GM12878 (cell line): ENCODE results near the gene FOXP1. TPM values are rescaled to one million over a fixed set of nuclear protein-coding genes. Genes with fewer than 3 reads are reported as not detected.

Experiments used
- ATAC-seq: fragments of 200-7000 bp; cut with Tn5 transposase; 3 replicates; pipeline ENCODE4 v1.9.1; 2020; ENCODE audit warnings: mild to moderate bottlenecking, moderate library complexity
- BruUV-seq: library from RNA; stranded (reverse); fragments of 400-500 nt; replicated peaks from 2 replicates; lab custom pipeline; 2021; lab: Mats Ljungman, UMichigan
- CTCF ChIA-PET: fragments of 300-600 bp; sonication (Branson Sonifier 250); formaldehyde crosslinking; extraction: SDS; loops from one replicate; lab custom pipeline; 2021; ENCODE audit warnings: inconsistent platforms; lab: Yijun Ruan, JAX
- POLR2A ChIA-PET: fragments of 350-600 bp; formaldehyde crosslinking; extraction: SDS; loops from one replicate; lab custom pipeline; 2021; ENCODE audit warnings: inconsistent platforms; lab: Charles Lee
- RAD21 ChIA-PET: fragments of 300-600 bp; sonication (Branson Sonifier 250); formaldehyde crosslinking; loops from one replicate; lab custom pipeline; 2023; ENCODE audit warnings: antibody characterized with exemption; ENCODE audit not compliant: unreplicated experiment; lab: Charles Lee
- SMC1A ChIA-PET: fragments of 300-600 bp; sonication (Branson Sonifier 250); formaldehyde crosslinking; loops from one replicate; lab custom pipeline; 2023; ENCODE audit not compliant: unreplicated experiment, uncharacterized antibody; lab: Charles Lee
- DNase-seq: peaks from one replicate; pipeline ENCODE4 v3.0.0-alpha.2; 2011; ENCODE audit warnings: low read depth, low spot score
- FAIRE-seq: peaks from 3 replicates; lab custom pipeline; 2011; peaks lifted over from hg19 to GRCh38; lab: Jason Lieb, UNC
- H2AFZ ChIP-seq: 2 replicates; pipeline ENCODE4 v1.6.0; 2011; ENCODE audit warnings: low read depth, low read length, control low read depth; ENCODE audit not compliant: control insufficient read depth
- H3K27ac ChIP-seq: 2 replicates; pipeline ENCODE4 v1.5.1; 2011; ENCODE audit warnings: control low read depth; ENCODE audit not compliant: control insufficient read depth, insufficient read depth
- H3K27me3 ChIP-seq, 2 experiments: replicated peaks in 1 of 2; 2 replicates each; pipeline versions ENCODE4 v1.6.0 to v1.6.1; 2011; ENCODE audit warnings: low read length in 1 of 2; ENCODE audit not compliant: control insufficient read depth in 2 of 2, insufficient read depth in 2 of 2
- H3K36me3 ChIP-seq, 2 experiments: 2 replicates each; pipeline ENCODE4 v1.5.1; 2011; ENCODE audit warnings: low read length in 1 of 2; ENCODE audit not compliant: control insufficient read depth in 2 of 2, insufficient read depth in 2 of 2
- H3K4me1 ChIP-seq: 2 replicates; pipeline ENCODE4 v1.6.1; 2011; ENCODE audit warnings: mild to moderate bottlenecking, low read length, moderate library complexity, mixed read lengths; ENCODE audit not compliant: control insufficient read depth, insufficient read depth
- H3K4me2 ChIP-seq: 2 replicates; pipeline ENCODE4 v1.6.0; 2011; ENCODE audit warnings: control low read depth; ENCODE audit not compliant: control insufficient read depth, insufficient read depth
- H3K4me3 ChIP-seq: fragments of 200-600 bp; sonication (generic); 2 replicates; pipeline ENCODE4 v1.5.1; 2016
- H3K79me2 ChIP-seq: 2 replicates; pipeline ENCODE4 v1.6.0; 2011; ENCODE audit warnings: low read length; ENCODE audit not compliant: control insufficient read depth, insufficient read depth
- H3K9ac ChIP-seq: 2 replicates; pipeline ENCODE4 v1.8.0; 2011; ENCODE audit warnings: low read length, control low read depth, mixed read lengths; ENCODE audit not compliant: control insufficient read depth, insufficient read depth
- H3K9me3 ChIP-seq: replicated peaks from 3 replicates; pipeline ENCODE4 v1.5.1; 2011; ENCODE audit warnings: mild to moderate bottlenecking, low read length; ENCODE audit not compliant: control insufficient read depth, insufficient read depth
- H4K20me1 ChIP-seq: 2 replicates; pipeline ENCODE4 v1.6.0; 2011; ENCODE audit not compliant: control insufficient read depth, insufficient read depth
- BRCA1 ChIP-seq: IDR thresholded peaks from 2 replicates; pipeline ENCODE4 v1.6.1; 2011; ENCODE audit warnings: low read depth, low read length, improper control_type of control experiment
- CBX5 ChIP-seq: sonication (generic); IDR thresholded peaks from 2 replicates; pipeline ENCODE4 v1.6.1; 2016; ENCODE audit warnings: low read depth, moderate library complexity, mild to moderate bottlenecking, inconsistent platforms
- CEBPB ChIP-seq, 2 experiments: fragments of 150-350 bp in 1 of 2; IDR thresholded peaks; 2 replicates each; pipeline ENCODE4 v1.6.1; 2012 to 2014; ENCODE audit warnings: low read depth in 2 of 2, low read length in 2 of 2, borderline replicate concordance in 1 of 2, inconsistent platforms in 1 of 2
- CREB1 ChIP-seq: IDR thresholded peaks from 2 replicates; pipeline ENCODE4 v1.6.1; 2012; ENCODE audit warnings: low read depth, mild to moderate bottlenecking, inconsistent platforms
- EED ChIP-seq: sonication (generic); IDR thresholded peaks from 2 replicates; pipeline ENCODE4 v1.6.1; 2016; ENCODE audit warnings: antibody characterized with exemption, low read depth
- HCFC1 ChIP-seq: fragments of 150-350 bp; IDR thresholded peaks from 2 replicates; pipeline ENCODE4 v1.6.1; 2014; ENCODE audit warnings: low read length
- KDM1A ChIP-seq: fragments of 200-600 bp; sonication (generic); IDR thresholded peaks from 2 replicates; pipeline ENCODE4 v1.6.1; 2016; ENCODE audit warnings: borderline replicate concordance
- MXI1 ChIP-seq: fragments of 150-350 bp; IDR thresholded peaks from 2 replicates; pipeline ENCODE4 v1.6.1; 2011; ENCODE audit warnings: low read depth, mild to moderate bottlenecking, inconsistent platforms, low read length, improper control_type of control experiment
- MYB ChIP-seq: fragments of 150-350 bp; IDR thresholded peaks from 2 replicates; pipeline ENCODE4 v1.6.1; 2014; ENCODE audit warnings: mild to moderate bottlenecking, low read depth, low read length, borderline replicate concordance
- NBN ChIP-seq: fragments of 450-650 bp; IDR thresholded peaks from 2 replicates; pipeline ENCODE4 v1.6.1; 2016
- NFYB ChIP-seq: IDR thresholded peaks from 2 replicates; pipeline ENCODE4 v1.6.1; 2011; ENCODE audit warnings: low read depth, mild to moderate bottlenecking, low read length, improper control_type of control experiment, moderate library complexity; ENCODE audit not compliant: insufficient read depth
- NR2F1 ChIP-seq: fragments of 450-650 bp; conservative IDR thresholded peaks from 2 replicates; pipeline ENCODE4 v1.6.1; 2017; ENCODE audit warnings: mild to moderate bottlenecking
- RUNX3 ChIP-seq: IDR thresholded peaks from 2 replicates; pipeline ENCODE4 v1.6.1; 2012; ENCODE audit warnings: low read length, inconsistent platforms
- SUPT20H ChIP-seq: IDR thresholded peaks from 2 replicates; pipeline ENCODE4 v1.6.1; 2011; ENCODE audit warnings: low read depth, mild to moderate bottlenecking, low read length, moderate library complexity, borderline replicate concordance; ENCODE audit not compliant: control insufficient read depth
- TCF3 ChIP-seq: IDR thresholded peaks from 2 replicates; pipeline ENCODE4 v1.6.1; 2012; ENCODE audit warnings: low read depth, mild to moderate bottlenecking, low read length, borderline replicate concordance; ENCODE audit not compliant: insufficient read depth
- ZNF217 ChIP-seq: fragments of 450-650 bp; IDR thresholded peaks from 2 replicates; pipeline ENCODE4 v1.6.1; 2017; ENCODE audit warnings: antibody characterized with exemption, mild to moderate bottlenecking
- ZNF24 ChIP-seq: fragments of 450-650 bp; IDR thresholded peaks from 2 replicates; pipeline ENCODE4 v1.6.1; 2017; ENCODE audit warnings: antibody characterized with exemption, mild to moderate bottlenecking
- ZZZ3 ChIP-seq: IDR thresholded peaks from 2 replicates; pipeline ENCODE4 v1.6.1; 2011; ENCODE audit warnings: low read depth; ENCODE audit not compliant: control insufficient read depth, insufficient read length
- WGBS: methylation state at CpG from one replicate; pipeline ENCODE4 v1.1.6; 2016; ENCODE audit warnings: low lambda C conversion rate; ENCODE audit not compliant: insufficient replicate concordance, insufficient coverage; ENCODE audit errors: missing lambda C conversion rate; 5-methylcytosine and 5-hydroxymethylcytosine counted together
- in situ Hi-C: fragments of 300-500 bp; cut with MboI; formaldehyde crosslinking; loops from 9 replicates; pipeline ENCODE4 v1.14.3; 2018; ENCODE audit warnings: mixed read lengths
- intact Hi-C: fragments of 100-400 bp; cut with micrococcal nuclease; formaldehyde crosslinking; loops from one replicate; pipeline ENCODE4 v1.14.2; 2022; ENCODE audit not compliant: unreplicated experiment
- polyA plus RNA-seq, 11 experiments: library from polyadenylated mRNA; depleted of rRNA in 4 of 11; unstranded in 6 of 11; stranded (reverse) in 5 of 11; fragments of >200 nt; fragmentation: Nextera tagmentation in 4 of 11; fragmentation: Illumina TruSeq in 1 of 11; extraction: Ambion mirVana in 4 of 11; extraction: Trizol in 1 of 11; gene quantifications; 1 replicate in 1 of 11; 2 replicates in 10 of 11; pipeline versions ENCODE4 v1.2.1 to v1.2.3, GENCODE V29; 2011 to 2016; ENCODE audit warnings: inconsistent platforms in 2 of 11, missing spikeins in 2 of 11, low read depth in 1 of 11
- total RNA-seq, 4 experiments: library from RNA; depleted of rRNA in 3 of 4; stranded (reverse); fragments of >200 nt in 3 of 4; fragmentation: Illumina TruSeq in 1 of 4; extraction: Trizol in 1 of 4; gene quantifications; 2 replicates each; pipeline versions ENCODE4 v1.2.1 to v1.2.3, GENCODE V29; 2013 to 2021
- TF ChIP-seq, protein P1 (sequence below): fragments of 450-650 bp; IDR thresholded peaks from 2 replicates; pipeline ENCODE4 v1.6.1; 2016; ENCODE audit warnings: mild to moderate bottlenecking
- TF ChIP-seq, protein P2 (sequence below): fragments of 450-650 bp; IDR thresholded peaks from 2 replicates; pipeline ENCODE4 v1.6.1; 2017; ENCODE audit warnings: antibody characterized with exemption, mild to moderate bottlenecking, moderate library complexity
- TF ChIP-seq, protein P3 (sequence below): fragments of 450-650 bp; IDR thresholded peaks from 2 replicates; pipeline ENCODE4 v1.6.1; 2014; ENCODE audit warnings: mild to moderate bottlenecking

The FOXP1 gene
- total and polyA plus RNA-seq, 10 of the 15 experiments (the other 5 are each of a cell fraction or from before 2014, with no cell fraction given), result 0.05 to 1.6 (median 0.20) TPM; not detected in 1

DNA sequence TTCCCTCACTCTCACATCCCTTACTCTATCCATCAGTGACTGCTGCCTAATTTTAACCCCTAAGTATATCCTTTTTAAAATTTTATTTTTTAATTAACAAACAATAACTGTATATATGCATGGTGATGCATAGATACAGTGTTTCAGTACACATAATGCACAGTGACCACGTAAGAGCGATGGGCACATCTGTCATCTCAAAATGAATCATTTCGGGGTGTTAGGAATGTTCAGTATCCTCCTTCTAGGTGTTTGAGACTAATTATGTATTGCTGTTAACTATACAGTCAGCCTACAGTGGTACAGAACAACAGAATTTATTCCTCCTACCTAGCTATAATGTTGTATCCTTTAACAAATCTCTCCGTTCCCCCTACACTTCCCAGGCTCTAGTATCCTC lies 307.0 kb downstream of the FOXP1 start (continued):
- no peak for TF ChIP-seq EED
- TF ChIP-seq TCF3, result no peak
- no peak for TF ChIP-seq CREB1
- no peak for TF ChIP-seq KDM1A
- TF ChIP-seq MXI1, result no peak
- TF ChIP-seq HCFC1, result no peak

DNA sequence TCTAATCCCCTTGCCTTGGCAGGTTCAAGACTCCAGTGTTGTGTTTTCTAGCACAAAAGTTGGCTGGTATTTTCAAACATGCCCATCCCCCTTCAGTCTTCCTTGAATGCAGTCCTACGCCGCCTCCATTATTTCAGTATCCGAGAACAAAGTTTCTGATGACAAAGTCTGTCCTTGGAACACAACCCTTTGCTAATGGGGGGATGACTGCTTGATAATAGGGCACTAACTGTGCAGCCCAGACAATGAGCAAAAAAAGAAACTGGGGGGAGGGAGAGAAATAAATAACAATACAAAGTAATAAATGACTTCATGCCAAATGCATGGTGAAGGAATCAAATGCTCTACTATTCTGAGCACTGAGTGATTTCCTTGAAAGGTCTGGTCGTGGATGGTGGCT lies 310.1 kb downstream of the FOXP1 start:
- ChIA-PET SMC1A (no interaction called here), POLR2A (no interaction called here), RAD21 (no interaction called here), CTCF (no interaction called here)
- ATAC-seq, result no peak
- in situ Hi-C loops (no loop called here), intact Hi-C loops (no loop called here)
- Histone ChIP-seq H3K36me3 (no peaks in the 10 kb centered on the region), H3K4me1 (no peaks in the 10 kb centered on the region), H3K79me2 (no peaks in the 10 kb centered on the region), H3K9ac (no peak overlapping the region), H3K27ac (no peak overlapping the region), H4K20me1 (no peaks in the 10 kb centered on the region), H3K9me3 (no peaks in the 10 kb centered on the region), H2AFZ (no peak overlapping the region), H3K4me3 (no peak overlapping the region), H3K4me2 (no peak overlapping the region), H3K27me3 (no peaks in the 10 kb centered on the region; a peak in 1 of 4 replicates)
- BruUV-seq, result no TSS peak
- no peak for DNase-seq
- no peak for FAIRE-seq
- 9% methylated on average over 4 of the region's 4 CpGs for WGBS
- no peak for TF ChIP-seq MYB
- TF ChIP-seq NBN, result no peak
- no peak for TF ChIP-seq ZNF217
- TF ChIP-seq SUPT20H, result no peak
- no peak for TF ChIP-seq BRCA1
- TF ChIP-seq, protein P1, sequence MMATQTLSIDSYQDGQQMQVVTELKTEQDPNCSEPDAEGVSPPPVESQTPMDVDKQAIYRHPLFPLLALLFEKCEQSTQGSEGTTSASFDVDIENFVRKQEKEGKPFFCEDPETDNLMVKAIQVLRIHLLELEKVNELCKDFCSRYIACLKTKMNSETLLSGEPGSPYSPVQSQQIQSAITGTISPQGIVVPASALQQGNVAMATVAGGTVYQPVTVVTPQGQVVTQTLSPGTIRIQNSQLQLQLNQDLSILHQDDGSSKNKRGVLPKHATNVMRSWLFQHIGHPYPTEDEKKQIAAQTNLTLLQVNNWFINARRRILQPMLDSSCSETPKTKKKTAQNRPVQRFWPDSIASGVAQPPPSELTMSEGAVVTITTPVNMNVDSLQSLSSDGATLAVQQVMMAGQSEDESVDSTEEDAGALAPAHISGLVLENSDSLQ, result no peak
- no peak for TF ChIP-seq ZZZ3
- no peak for TF ChIP-seq ZNF24
- TF ChIP-seq NFYB, result no peak
- no peak for TF ChIP-seq CEBPB (IDR thresholded peaks at IDR 0.05; ENCODE audit: borderline replicate concordance in 1 of 2, low read depth in 2 of 2, low read length in 2 of 2)
- no peak for TF ChIP-seq CBX5
- no peak for TF ChIP-seq RUNX3
- TF ChIP-seq, protein P2, sequence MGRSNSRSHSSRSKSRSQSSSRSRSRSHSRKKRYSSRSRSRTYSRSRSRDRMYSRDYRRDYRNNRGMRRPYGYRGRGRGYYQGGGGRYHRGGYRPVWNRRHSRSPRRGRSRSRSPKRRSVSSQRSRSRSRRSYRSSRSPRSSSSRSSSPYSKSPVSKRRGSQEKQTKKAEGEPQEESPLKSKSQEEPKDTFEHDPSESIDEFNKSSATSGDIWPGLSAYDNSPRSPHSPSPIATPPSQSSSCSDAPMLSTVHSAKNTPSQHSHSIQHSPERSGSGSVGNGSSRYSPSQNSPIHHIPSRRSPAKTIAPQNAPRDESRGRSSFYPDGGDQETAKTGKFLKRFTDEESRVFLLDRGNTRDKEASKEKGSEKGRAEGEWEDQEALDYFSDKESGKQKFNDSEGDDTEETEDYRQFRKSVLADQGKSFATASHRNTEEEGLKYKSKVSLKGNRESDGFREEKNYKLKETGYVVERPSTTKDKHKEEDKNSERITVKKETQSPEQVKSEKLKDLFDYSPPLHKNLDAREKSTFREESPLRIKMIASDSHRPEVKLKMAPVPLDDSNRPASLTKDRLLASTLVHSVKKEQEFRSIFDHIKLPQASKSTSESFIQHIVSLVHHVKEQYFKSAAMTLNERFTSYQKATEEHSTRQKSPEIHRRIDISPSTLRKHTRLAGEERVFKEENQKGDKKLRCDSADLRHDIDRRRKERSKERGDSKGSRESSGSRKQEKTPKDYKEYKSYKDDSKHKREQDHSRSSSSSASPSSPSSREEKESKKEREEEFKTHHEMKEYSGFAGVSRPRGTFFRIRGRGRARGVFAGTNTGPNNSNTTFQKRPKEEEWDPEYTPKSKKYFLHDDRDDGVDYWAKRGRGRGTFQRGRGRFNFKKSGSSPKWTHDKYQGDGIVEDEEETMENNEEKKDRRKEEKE, result no peak
- TF ChIP-seq, protein P3, sequence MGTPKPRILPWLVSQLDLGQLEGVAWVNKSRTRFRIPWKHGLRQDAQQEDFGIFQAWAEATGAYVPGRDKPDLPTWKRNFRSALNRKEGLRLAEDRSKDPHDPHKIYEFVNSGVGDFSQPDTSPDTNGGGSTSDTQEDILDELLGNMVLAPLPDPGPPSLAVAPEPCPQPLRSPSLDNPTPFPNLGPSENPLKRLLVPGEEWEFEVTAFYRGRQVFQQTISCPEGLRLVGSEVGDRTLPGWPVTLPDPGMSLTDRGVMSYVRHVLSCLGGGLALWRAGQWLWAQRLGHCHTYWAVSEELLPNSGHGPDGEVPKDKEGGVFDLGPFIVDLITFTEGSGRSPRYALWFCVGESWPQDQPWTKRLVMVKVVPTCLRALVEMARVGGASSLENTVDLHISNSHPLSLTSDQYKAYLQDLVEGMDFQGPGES, result no peak
- no peak for TF ChIP-seq NR2F1
